ENCODE results near the gene TSPAN19. TPM values are rescaled to one million over a fixed set of nuclear protein-coding genes. Genes with fewer than 3 reads are reported as not detected.

TSPAN19 gene
- polyA plus RNA-seq, 1 of the 3 experiments (the other 2 are of a cell fraction): 0.05 TPM

- TF ChIP-seq MAX (IDR thresholded peaks at IDR 0.05; ENCODE audit: low read depth): no peak
- no peak for TF ChIP-seq NFIC (IDR thresholded peaks at IDR 0.05; ENCODE audit: borderline replicate concordance)
- TF ChIP-seq MEF2A (IDR thresholded peaks at IDR 0.05; ENCODE audit: borderline replicate concordance, low read depth): no peak
- TF ChIP-seq SMC3 (IDR thresholded peaks at IDR 0.05; ENCODE audit: low read depth, low read length): no peak
- no peak for TF ChIP-seq REST (IDR thresholded peaks at IDR 0.05; ENCODE audit: low read depth, low read length)
- no peak for TF ChIP-seq NRF1 (IDR thresholded peaks at IDR 0.05; ENCODE audit: low read depth, low read length)
- no peak for TF ChIP-seq YY1 (IDR thresholded peaks at IDR 0.05; ENCODE audit: low read depth)
- no peak for TF ChIP-seq ZBTB33 (IDR thresholded peaks at IDR 0.05; ENCODE audit: borderline replicate concordance, low read depth)
- TF ChIP-seq FOSL2 (IDR thresholded peaks at IDR 0.05; ENCODE audit: borderline replicate concordance, low read depth): no peak
- no peak for TF ChIP-seq EZH2phosphoT487 (IDR thresholded peaks at IDR 0.05; ENCODE audit: borderline replicate concordance, low read depth)
- TF ChIP-seq TCF12 (IDR thresholded peaks at IDR 0.05): no peak
- no peak for TF ChIP-seq FOXJ3 (CRISPR knock-in tag; IDR thresholded peaks at IDR 0.05)
- TF ChIP-seq USF2 (IDR thresholded peaks at IDR 0.05; ENCODE audit: borderline replicate concordance, low read depth, low read length): no peak
- TF ChIP-seq POLR2AphosphoS5 (IDR thresholded peaks at IDR 0.05; ENCODE audit: low read depth, low read length): no peak
- no peak for TF ChIP-seq FOXM1 (IDR thresholded peaks at IDR 0.05; ENCODE audit: low read depth)
- TF ChIP-seq CHD2 (IDR thresholded peaks at IDR 0.05; ENCODE audit: low read length, partially characterized antibody): no peak
- TF ChIP-seq RXRA (IDR thresholded peaks at IDR 0.05; ENCODE audit: borderline replicate concordance, low read depth): no peak
- no peak for TF ChIP-seq EP300 (IDR thresholded peaks at IDR 0.05; ENCODE audit: borderline replicate concordance in 1 of 2, low read depth in 1 of 2, low read length in 1 of 2)
- TF ChIP-seq MXI1 (IDR thresholded peaks at IDR 0.05; ENCODE audit: low read depth, low read length): no peak
- no peak for TF ChIP-seq TAF1 (IDR thresholded peaks at IDR 0.05; ENCODE audit: borderline replicate concordance, low read depth, low read length)
- Histone ChIP-seq H3K9me2 (no peaks in the 10 kb centered on the region), H3K36me3 (replicated peaks in 1 of 2; ENCODE audit: control insufficient read depth in 1 of 2, insufficient read depth in 2 of 2, low read length in 1 of 2) (no peaks in the 10 kb centered on the region), H2AFZ (ENCODE audit: low read depth) (no peak overlapping the region), H3K79me2 (ENCODE audit: insufficient read depth) (no peaks in the 10 kb centered on the region), H3K9me3 (no peaks in the 10 kb centered on the region), H3K4me2 (no peak overlapping the region), H3K4me3 (ENCODE audit: low read depth in 2 of 2, low read length in 1 of 2) (no peak overlapping the region), H3K9ac (no peak overlapping the region), H3K27ac (ENCODE audit: low read depth in 2 of 2, low read length in 1 of 2) (no peak overlapping the region), H3K4me1 (ENCODE audit: control insufficient read depth in 1 of 2, insufficient read depth in 2 of 2, low read depth in 1 of 2, low read length in 1 of 2) (no peaks in the 10 kb centered on the region), H3K27me3 (ENCODE audit: insufficient read depth) (no peaks in the 10 kb centered on the region), H3F3A (replicated peaks; ENCODE audit: insufficient read depth) (peaks cover 2% of the 10 kb centered on the region), H4K20me1 (ENCODE audit: insufficient read depth) (no peaks in the 10 kb centered on the region)
- ChIA-PET POLR2A (no interaction called here), CTCF (interaction anchor here (1.2 kb wide), 1 partner anchor 102 kb away, joined by 4 read pairs; no protein-coding TSS in a partner anchor)
- DNase-seq: no peak
- 17% methylated on average over 1 of the region's 3 CpGs for WGBS (ENCODE audit: low lambda C conversion rate)
Observed at GRCh38 chr12:84976133-84976532, 59.9 kb downstream of the TSPAN19 start.

All from SK-N-SH (cell line).